OCI-LY3 (cell line): ENCODE results near the gene POTEJ.
"Not testable (repeated sequence)": the region's sequence is repeated elsewhere in the genome, so short reads cannot be mapped to it uniquely, and the experiment has no call there.

Experiments used
- H2AFZ ChIP-seq: fragments of 200-600, 300-600 bp; shearing (Covaris generic); 2 replicates; pipeline ENCODE4 v1.6.0; 2014; ENCODE audit warnings: antibody characterized with exemption, low read depth, low read length
- H3K27ac ChIP-seq: fragments of 200-600, 300-600 bp; sonication (generic); 2 replicates; pipeline ENCODE4 v1.5.1; 2014; ENCODE audit warnings: mild to moderate bottlenecking, low read length, moderate library complexity, mixed read lengths
- H3K27me3 ChIP-seq: fragments of 200-600, 300-600 bp; sonication (generic); 2 replicates; pipeline ENCODE4 v1.6.1; 2014; ENCODE audit warnings: low read depth, low read length, mixed read lengths
- H3K36me3 ChIP-seq: fragments of 200-600, 300-600 bp; sonication (generic); replicated peaks from 2 replicates; pipeline ENCODE3; 2014; ENCODE audit warnings: low read depth, low read length, mixed read lengths
- H3K4me1 ChIP-seq: fragments of 300-600, 200-600 bp; sonication (generic); 2 replicates; pipeline ENCODE4 v1.6.1; 2014; ENCODE audit warnings: low read length, mixed read lengths
- H3K4me2 ChIP-seq: fragments of 200-600, 300-600 bp; sonication (generic); 2 replicates; pipeline ENCODE4 v1.6.1; 2014; ENCODE audit warnings: low read length, mixed read lengths
- H3K4me3 ChIP-seq: fragments of 300-600, 200-600 bp; sonication (generic); 2 replicates; pipeline ENCODE4 v1.5.1; 2014; ENCODE audit warnings: antibody characterized with exemption, mild to moderate bottlenecking, low read length, moderate library complexity
- H3K79me2 ChIP-seq: fragments of 300-600, 200-600 bp; shearing (Covaris generic); 2 replicates; pipeline ENCODE4 v1.6.1; 2014; ENCODE audit warnings: mild to moderate bottlenecking, low read length, mixed read lengths
- H3K9ac ChIP-seq: fragments of 300-600, 200-600 bp; shearing (Covaris generic); 2 replicates; pipeline ENCODE4 v1.6.0; 2014; ENCODE audit warnings: mild to moderate bottlenecking, low read length, moderate library complexity
- H3K9me3 ChIP-seq: fragments of 200-600, 300-600 bp; shearing (Covaris generic); 2 replicates; pipeline ENCODE4 v1.6.1; 2014; ENCODE audit warnings: low read length, mixed read lengths; ENCODE audit not compliant: insufficient read depth
- H4K20me1 ChIP-seq: fragments of 200-600, 300-600 bp; sonication (generic); 2 replicates; pipeline ENCODE4 v1.6.1; 2016; ENCODE audit warnings: low read length, mixed read lengths; ENCODE audit not compliant: insufficient read depth

Gene POTEJ

DNA sequence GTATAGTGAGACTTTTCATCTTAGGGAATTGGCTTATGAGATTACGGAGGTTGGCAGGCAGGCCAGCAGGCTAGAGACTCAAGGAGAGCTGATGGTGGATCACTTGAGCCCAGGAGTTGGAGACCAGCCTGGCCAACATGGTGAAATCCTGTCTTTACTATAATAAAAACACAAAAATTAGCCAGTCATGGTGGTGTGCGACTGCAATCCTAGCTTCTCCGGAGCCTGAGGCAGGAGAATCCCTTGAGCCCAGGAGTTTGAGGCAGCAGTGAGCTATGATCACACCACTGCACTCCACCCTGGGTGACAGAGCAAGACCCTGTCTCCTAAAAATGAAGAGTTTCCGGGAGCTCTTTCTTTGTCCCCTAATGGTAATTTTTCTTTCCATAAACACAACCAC, 26.5 kb upstream of the POTEJ start:
- H3K79me2 ChIP-seq, H3K9me3 ChIP-seq, H3K27ac ChIP-seq, H3K4me3 ChIP-seq, H2AFZ ChIP-seq, H4K20me1 ChIP-seq, H3K4me2 ChIP-seq, H3K36me3 ChIP-seq, H3K27me3 ChIP-seq, H3K4me1 ChIP-seq, H3K9ac ChIP-seq: not testable (repeated sequence)

DNA sequence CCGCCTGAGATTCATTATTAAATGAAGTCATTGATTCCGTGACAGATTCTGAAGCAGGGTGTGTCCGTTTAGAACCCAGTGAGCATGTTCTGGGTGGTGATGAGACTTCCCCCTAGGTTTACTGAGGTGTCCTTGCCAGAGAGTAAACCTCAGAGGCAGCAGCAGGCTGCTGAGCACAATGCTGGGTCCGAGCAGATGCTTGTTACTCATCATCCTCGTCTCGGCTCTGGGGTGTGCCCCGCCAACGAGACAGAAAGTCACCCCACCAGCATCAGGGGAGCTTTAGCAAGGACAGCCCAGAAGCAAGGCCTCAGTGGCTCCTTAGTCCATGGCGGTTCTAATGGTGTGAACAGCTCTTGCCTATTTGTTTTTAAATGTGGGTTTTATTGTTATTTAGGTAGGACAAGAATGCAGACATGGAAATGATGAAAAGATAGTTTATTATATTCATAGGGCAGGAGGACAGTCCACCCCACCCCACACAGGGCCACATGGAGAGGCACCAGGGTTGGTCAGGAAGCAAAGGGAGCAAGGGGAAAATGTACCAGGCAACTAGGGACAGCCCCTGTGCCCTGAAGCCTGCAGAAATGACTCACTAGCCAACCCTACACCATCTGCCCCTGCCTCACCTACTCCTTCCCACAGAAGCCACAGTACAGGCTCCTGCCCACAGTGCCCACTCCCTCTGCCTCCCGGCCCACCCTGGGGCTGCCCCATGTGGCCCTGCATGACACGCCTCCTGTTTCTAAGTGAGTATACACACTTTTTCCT, 22.4 kb upstream of the POTEJ start:
- H3K9me3 ChIP-seq, H3K4me3 ChIP-seq, H3K79me2 ChIP-seq, H3K4me1 ChIP-seq, H3K36me3 ChIP-seq, H3K27me3 ChIP-seq, H2AFZ ChIP-seq, H4K20me1 ChIP-seq: not testable (repeated sequence)
- peak overlapping the region; percentile 40; the same call in 1 of the 2 replicates for H3K4me2 ChIP-seq
- H3K27ac ChIP-seq: peak overlapping the region; percentile 70
- H3K9ac ChIP-seq: peak overlapping the region; percentile 37; the same call in 1 of the 2 replicates

DNA sequence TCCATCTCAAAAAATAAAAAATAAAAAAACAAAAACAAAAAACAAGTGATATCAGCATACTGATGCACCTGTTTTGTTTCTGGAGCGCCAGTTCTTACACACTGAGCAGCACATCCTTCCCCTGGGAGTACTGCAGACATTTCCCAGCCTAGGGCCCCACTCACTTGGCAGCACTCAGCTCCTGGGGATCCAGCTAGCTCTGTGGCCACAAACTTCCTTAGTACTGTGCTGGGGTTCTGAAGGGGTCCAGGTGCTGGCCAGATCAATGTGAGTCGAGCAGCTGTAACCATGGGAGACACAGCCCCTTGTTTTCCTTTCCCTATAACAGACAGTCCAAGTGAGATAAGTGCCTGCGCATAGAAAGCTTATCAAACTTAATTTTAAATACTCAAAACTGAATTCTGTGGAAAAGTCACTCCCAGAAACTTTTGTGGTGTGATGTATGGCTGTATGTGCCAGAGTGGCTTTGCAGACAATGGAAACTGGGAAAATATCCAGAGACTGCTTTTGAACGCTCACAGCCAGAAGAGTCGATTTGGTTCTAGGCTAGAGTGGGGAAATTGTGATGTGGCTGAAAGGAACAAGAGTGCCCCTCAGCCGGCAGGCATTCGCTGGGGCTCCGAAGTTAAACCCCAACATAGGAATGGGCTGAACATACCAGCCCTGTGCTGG, 20.9 kb upstream of the POTEJ start:
- H3K4me3 ChIP-seq, H3K4me2 ChIP-seq, H4K20me1 ChIP-seq: not testable (repeated sequence)

DNA sequence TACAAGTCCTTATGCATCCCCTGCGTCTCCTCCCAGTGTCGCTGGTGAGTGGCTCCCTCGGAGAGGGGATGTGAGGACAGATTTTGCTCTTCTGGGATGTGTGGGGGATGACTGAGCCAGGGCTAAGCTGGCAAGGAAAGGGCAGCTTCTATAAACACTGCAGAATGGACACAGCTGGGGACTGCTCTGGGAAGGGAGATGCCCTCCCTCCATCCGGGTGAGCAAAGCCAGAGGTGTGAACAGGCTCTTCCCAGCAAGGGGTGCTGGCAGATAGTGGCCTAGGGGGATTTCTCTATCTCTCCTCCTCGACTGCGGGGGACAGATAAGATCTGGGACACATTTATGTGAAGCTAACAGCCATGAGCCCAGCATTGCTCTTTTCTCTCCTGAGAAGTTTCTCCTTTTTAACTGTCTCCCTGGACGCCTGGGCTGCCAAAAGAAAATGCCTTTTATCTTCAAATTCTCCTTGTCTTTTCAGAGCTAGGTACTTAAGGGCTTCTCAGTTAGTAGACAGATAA, 20.3 kb upstream of the POTEJ start:
- not testable (repeated sequence) for H4K20me1 ChIP-seq, H3K9me3 ChIP-seq, H3K4me3 ChIP-seq, H2AFZ ChIP-seq, H3K36me3 ChIP-seq, H3K27me3 ChIP-seq, H3K4me2 ChIP-seq, H3K4me1 ChIP-seq, H3K9ac ChIP-seq, H3K79me2 ChIP-seq
- H3K27ac ChIP-seq: peak overlapping the region; percentile 8; the same call in 1 of the 2 replicates

More for the DNA sequence above, 20.9 kb upstream of the POTEJ start:
- not testable (repeated sequence) for H3K9ac ChIP-seq, H3K36me3 ChIP-seq, H2AFZ ChIP-seq, H3K27me3 ChIP-seq, H3K9me3 ChIP-seq, H3K79me2 ChIP-seq, H3K4me1 ChIP-seq
- H3K27ac ChIP-seq: peak overlapping the region; percentile 8; the same call in 1 of the 2 replicates

DNA sequence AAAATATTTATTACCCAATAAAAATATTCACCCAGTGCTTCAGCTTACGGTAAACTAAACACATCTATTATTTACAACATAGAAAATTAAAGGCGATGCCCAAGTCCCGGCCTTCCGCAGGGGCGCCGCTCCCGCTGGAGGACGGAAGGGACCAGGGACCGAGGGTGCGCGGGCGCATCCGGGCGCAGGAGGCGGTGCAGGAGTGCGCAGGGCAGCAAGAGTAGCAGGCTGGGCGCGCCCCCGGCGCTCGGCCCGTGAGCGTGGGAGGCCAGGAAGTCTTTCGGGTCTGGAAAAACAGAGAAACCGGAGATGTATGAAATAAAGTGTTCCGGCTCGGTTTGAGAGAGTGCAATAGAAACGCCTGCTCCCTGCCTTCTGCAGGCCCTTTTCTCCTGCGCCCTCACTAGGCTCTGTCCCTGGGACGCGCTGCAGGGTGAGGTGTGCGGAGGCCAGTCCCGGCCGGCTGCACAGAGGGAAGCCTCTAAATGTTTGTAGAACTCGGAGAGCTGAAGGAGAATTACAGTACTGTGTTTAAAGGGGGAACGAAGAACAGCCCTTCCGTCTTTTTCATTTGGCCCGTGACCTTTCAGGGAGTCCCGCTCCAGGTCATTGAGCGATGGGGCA, 18.3 kb upstream of the POTEJ start:
- H4K20me1 ChIP-seq, H3K79me2 ChIP-seq, H3K36me3 ChIP-seq, H3K9ac ChIP-seq, H3K27me3 ChIP-seq, H3K9me3 ChIP-seq, H3K4me3 ChIP-seq, H3K4me1 ChIP-seq, H3K27ac ChIP-seq, H3K4me2 ChIP-seq, H2AFZ ChIP-seq: not testable (repeated sequence)

DNA sequence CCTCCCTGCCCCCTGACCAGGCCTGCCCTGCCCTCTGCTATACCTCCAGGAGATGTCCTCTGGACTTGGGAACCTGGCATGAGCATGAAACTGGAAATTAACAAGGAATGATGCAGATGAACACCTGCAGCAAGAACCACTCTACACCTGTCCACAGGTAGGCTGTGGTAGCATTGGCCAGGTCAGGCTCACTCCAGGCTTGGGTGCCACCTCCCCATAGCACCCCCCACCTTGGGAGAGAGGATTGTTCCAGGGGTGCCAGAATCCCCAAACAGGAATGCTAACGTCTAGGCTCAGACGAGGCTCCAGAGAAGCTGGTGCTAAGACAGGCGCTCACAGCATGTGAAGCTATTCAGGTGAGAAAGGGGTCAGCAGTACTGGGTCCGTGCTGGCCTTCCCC, 17.2 kb upstream of the POTEJ start:
- H3K4me2 ChIP-seq, H3K9ac ChIP-seq, H3K9me3 ChIP-seq, H3K36me3 ChIP-seq, H3K4me1 ChIP-seq, H2AFZ ChIP-seq, H3K27me3 ChIP-seq, H3K79me2 ChIP-seq, H3K27ac ChIP-seq, H4K20me1 ChIP-seq, H3K4me3 ChIP-seq: not testable (repeated sequence)

DNA sequence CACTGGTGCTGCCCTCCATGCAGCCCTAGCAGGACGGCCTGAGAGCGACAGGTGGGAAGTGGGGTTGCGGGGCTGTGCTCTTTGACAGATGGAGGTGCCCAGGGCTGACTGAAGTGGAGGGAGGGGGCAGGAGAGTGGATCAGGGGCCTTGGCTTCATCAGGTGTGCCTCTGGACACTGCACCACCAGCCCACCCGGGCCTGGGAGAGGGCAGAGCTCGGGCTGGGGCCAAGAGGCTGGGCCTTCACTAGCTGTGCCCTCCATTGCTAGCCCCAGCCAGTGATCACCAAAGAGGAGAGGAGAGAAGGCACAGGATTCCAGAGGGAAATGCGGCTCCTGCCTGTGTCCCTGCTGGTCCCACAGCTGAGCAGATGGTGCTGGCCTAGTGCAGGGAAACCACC, 14.5 kb upstream of the POTEJ start:
- not testable (repeated sequence) for H3K79me2 ChIP-seq, H3K27me3 ChIP-seq, H3K9me3 ChIP-seq

DNA sequence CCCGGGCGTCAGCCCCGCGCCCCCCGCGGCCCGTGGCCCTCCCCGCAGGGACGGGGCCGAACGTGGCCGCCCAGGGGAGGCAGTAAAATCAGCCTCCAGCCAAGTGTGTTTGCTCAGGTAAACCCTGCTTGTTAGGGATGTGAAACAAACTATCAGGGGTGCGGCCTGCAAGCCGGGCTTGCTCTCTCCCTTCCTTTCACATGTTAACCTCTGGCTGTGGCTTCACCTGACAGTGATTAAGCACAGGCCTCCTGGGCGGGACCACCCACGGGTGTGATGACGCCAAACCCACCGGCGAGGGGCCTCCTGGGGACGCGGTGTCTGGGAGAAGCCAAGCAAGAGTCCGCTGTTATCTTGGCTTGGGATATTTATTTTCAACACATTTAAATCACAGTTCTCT, 13.2 kb upstream of the POTEJ start:
- not testable (repeated sequence) for H3K9ac ChIP-seq, H3K4me2 ChIP-seq, H3K4me3 ChIP-seq, H3K27ac ChIP-seq, H2AFZ ChIP-seq, H3K79me2 ChIP-seq, H3K27me3 ChIP-seq, H4K20me1 ChIP-seq, H3K36me3 ChIP-seq, H3K9me3 ChIP-seq, H3K4me1 ChIP-seq

More for the DNA sequence above, 14.5 kb upstream of the POTEJ start:
- H3K4me2 ChIP-seq, H3K4me3 ChIP-seq, H2AFZ ChIP-seq, H4K20me1 ChIP-seq, H3K9ac ChIP-seq, H3K4me1 ChIP-seq, H3K36me3 ChIP-seq, H3K27ac ChIP-seq: not testable (repeated sequence)

DNA sequence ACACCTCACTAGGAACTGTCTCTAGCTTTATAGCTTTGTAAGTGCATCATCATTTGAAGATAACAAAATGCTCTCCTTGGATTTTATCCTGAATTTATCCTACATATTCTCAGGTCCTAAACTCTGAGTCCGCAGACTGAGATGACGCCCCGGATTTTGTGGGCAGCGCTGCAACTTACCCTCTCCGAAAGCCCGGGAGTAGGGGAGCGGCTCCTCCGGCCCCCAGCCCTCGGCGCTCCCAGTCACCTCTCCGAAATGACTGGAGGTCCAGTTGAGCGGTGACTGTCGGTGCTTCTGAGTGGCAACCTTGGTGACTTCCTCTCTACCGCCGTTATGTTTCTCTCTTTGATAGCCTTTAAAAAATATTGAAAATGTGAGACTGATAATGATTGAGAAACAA, 12.8 kb upstream of the POTEJ start:
- H3K4me1 ChIP-seq, H4K20me1 ChIP-seq, H3K79me2 ChIP-seq, H3K4me3 ChIP-seq, H3K9me3 ChIP-seq, H3K9ac ChIP-seq, H3K27me3 ChIP-seq, H3K4me2 ChIP-seq, H2AFZ ChIP-seq, H3K36me3 ChIP-seq, H3K27ac ChIP-seq: not testable (repeated sequence)
